GM10248 (cell line): Measurements from ENCODE around the gene COL16A1.

ENCODE experiments used
- CTCF ChIA-PET: fragments of 300-600 bp; sonication (Branson Sonifier 250); formaldehyde crosslinking; extraction: SDS; loops from one replicate; lab custom pipeline; 2021; ENCODE audit warnings: antibody characterized with exemption; lab: Yijun Ruan, JAX
- POLR2A ChIA-PET: fragments of 350-650 bp; sonication (Branson Sonifier 250); formaldehyde crosslinking; extraction: SDS; loops from one replicate; lab custom pipeline; 2020; ENCODE audit warnings: antibody characterized with exemption; lab: Yijun Ruan, JAX
- DNase-seq: peaks from one replicate; pipeline ENCODE4 v3.0.0; 2012; ENCODE audit errors: extremely low spot score
- CTCF ChIP-seq: IDR thresholded peaks from 2 replicates; pipeline ENCODE4 v1.5.1; 2012; ENCODE audit warnings: mild to moderate bottlenecking, low read depth; ENCODE audit errors: extremely low read depth, missing control alignments, control extremely low read depth

COL16A1 gene

GRCh38 chr1:31679091-31679490 is 24.7 kb downstream of the COL16A1 start:
- POLR2A ChIA-PET, result interaction anchor here (0.5 kb wide), 1 partner anchor 484 kb away, joined by 3 read pairs; no protein-coding TSS in a partner anchor

GRCh38 chr1:31678681-31679080 is 25.1 kb downstream of the COL16A1 start:
- DNase-seq, result no peak
- CTCF ChIA-PET, result interaction anchor here (0.9 to 1.7 kb wide), 3 partner anchors 16 to 129 kb away, joined by 3 to 8 read pairs (median 3); no protein-coding TSS in a partner anchor
- no peak for TF ChIP-seq CTCF
- POLR2A ChIA-PET, result no interaction called here

More at GRCh38 chr1:31679091-31679490, 24.7 kb downstream of the COL16A1 start:
- CTCF ChIA-PET, result interaction anchor here (0.9 to 1.7 kb wide), 3 partner anchors 17 to 130 kb away, joined by 3 to 8 read pairs (median 3); no protein-coding TSS in a partner anchor
- no peak for DNase-seq
- TF ChIP-seq CTCF, result no peak

GRCh38 chr1:31677949-31678348 is 25.9 kb downstream of the COL16A1 start:
- ChIA-PET CTCF (no interaction called here), POLR2A (no interaction called here)
- TF ChIP-seq CTCF, result no peak
- no peak for DNase-seq

- CTCF ChIA-PET, result no interaction called here
- TF ChIP-seq CTCF, result no peak
- POLR2A ChIA-PET, result no interaction called here
- DNase-seq, result no peak
These were observed 26.4 kb downstream of the COL16A1 start for GRCh38 chr1:31677401-31677800.

GRCh38 chr1:31675756-31676155 is 28.1 kb downstream of the COL16A1 start:
- CTCF ChIA-PET, result interaction anchor here (1.2 kb wide), 1 partner anchor 29 kb away, joined by 5 read pairs; the partner anchor contains the start of gene COL16A1
- no peak for DNase-seq
- TF ChIP-seq CTCF, result no peak
- POLR2A ChIA-PET, result no interaction called here

- no peak for TF ChIP-seq CTCF
- no peak for DNase-seq
- ChIA-PET CTCF (interaction anchor here (1.2 kb wide), 2 partner anchors 8 to 30 kb away, joined by 3 to 5 read pairs; partner anchors contain the start of gene COL16A1), POLR2A (interaction anchor here (0.6 kb wide), 1 partner anchor 38 kb away, joined by 6 read pairs; no protein-coding TSS in a partner anchor)
These were observed 28.7 kb downstream of the COL16A1 start for GRCh38 chr1:31675161-31675560.
